PC-3 (cell line): ENCODE data around the gene FGF1.

ENCODE experiments used
- EZH2 ChIP-seq: fragments of 300-600 bp; sonication (generic); IDR thresholded peaks from one replicate; pipeline ENCODE4 v1.6.1; 2017; ENCODE audit warnings: antibody characterized with exemption, mild to moderate bottlenecking, low read length; ENCODE audit not compliant: unreplicated experiment
- EZH2phosphoT487 ChIP-seq: fragments of 300-600 bp; sonication (generic); IDR thresholded peaks from 2 replicates; pipeline ENCODE4 v1.6.1; 2018; ENCODE audit warnings: mild to moderate bottlenecking, antibody characterized with exemption, low read length, borderline replicate concordance
- TF ChIP-seq, protein P1 (sequence below): fragments of 300-600 bp; sonication (generic); conservative IDR thresholded peaks from 2 replicates; pipeline ENCODE4 v1.5.1; 2017; ENCODE audit warnings: antibody characterized with exemption, low read depth, mild to moderate bottlenecking, low read length

DNA sequence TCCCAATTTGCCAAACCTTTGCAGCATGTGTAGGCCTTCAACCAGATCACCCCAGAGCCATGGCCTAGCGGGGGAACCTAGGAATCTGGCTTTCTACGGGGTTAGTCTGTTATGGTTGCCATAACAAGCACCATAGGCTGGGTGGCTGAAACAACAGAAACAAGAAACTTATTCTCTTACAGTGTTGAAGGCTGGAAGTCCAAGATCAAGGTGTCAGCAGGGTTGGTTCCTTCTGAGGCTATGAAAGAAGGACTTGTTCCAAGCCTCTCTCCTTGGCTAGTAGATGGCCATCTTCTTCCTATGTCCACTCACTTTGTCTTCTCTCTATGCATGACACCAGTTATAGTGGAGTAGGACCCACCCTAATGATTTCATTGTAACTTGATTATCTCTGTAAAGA lies 6.1 kb downstream of the FGF1 start:
- TF ChIP-seq, protein P1, sequence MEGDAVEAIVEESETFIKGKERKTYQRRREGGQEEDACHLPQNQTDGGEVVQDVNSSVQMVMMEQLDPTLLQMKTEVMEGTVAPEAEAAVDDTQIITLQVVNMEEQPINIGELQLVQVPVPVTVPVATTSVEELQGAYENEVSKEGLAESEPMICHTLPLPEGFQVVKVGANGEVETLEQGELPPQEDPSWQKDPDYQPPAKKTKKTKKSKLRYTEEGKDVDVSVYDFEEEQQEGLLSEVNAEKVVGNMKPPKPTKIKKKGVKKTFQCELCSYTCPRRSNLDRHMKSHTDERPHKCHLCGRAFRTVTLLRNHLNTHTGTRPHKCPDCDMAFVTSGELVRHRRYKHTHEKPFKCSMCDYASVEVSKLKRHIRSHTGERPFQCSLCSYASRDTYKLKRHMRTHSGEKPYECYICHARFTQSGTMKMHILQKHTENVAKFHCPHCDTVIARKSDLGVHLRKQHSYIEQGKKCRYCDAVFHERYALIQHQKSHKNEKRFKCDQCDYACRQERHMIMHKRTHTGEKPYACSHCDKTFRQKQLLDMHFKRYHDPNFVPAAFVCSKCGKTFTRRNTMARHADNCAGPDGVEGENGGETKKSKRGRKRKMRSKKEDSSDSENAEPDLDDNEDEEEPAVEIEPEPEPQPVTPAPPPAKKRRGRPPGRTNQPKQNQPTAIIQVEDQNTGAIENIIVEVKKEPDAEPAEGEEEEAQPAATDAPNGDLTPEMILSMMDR, result no peak
- no peak for TF ChIP-seq EZH2
- no peak for TF ChIP-seq EZH2phosphoT487
